Muscle of leg (tissue), 11 donors: Measurements from ENCODE around the gene FREM1. TPM values are rescaled to one million over a fixed set of nuclear protein-coding genes. Genes with fewer than 3 reads are reported as not detected.

Experiments
- DNase-seq: peaks from one replicate; pipeline ENCODE4 v3.0.0; 2013
- H3K27ac ChIP-seq: one replicate; pipeline ENCODE4 v1.5.1; 2013; ENCODE audit warnings: mild to moderate bottlenecking, low read length, control low read depth
- H3K27me3 ChIP-seq: one replicate; pipeline ENCODE4 v1.6.1; 2013; ENCODE audit warnings: low read length; ENCODE audit not compliant: control insufficient read depth, insufficient read depth
- H3K36me3 ChIP-seq: one replicate; pipeline ENCODE4 v1.6.1; 2013; ENCODE audit warnings: low read length; ENCODE audit not compliant: control insufficient read depth, insufficient read depth
- H3K4me1 ChIP-seq: one replicate; pipeline ENCODE4 v1.6.1; 2013; ENCODE audit warnings: low read length; ENCODE audit not compliant: control insufficient read depth, insufficient read depth
- H3K4me3 ChIP-seq: one replicate; pipeline ENCODE4 v1.5.1; 2013; ENCODE audit warnings: low read length, control low read depth
- H3K9me3 ChIP-seq: replicated peaks from 2 replicates; pipeline ENCODE4 v1.6.1; 2013; ENCODE audit warnings: low read depth, low read length; ENCODE audit not compliant: control insufficient read depth
- WGBS: methylation state at CpG from one replicate; pipeline ENCODE4 v1.1.5; 2013; ENCODE audit warnings: missing lambda C conversion rate; ENCODE audit not compliant: insufficient coverage; 5-methylcytosine and 5-hydroxymethylcytosine counted together
- polyA plus RNA-seq, 8 donors: library from polyadenylated mRNA; unstranded; fragments of 120-200 nt; gene quantifications; one replicate each; pipeline versions ENCODE4 v1.2.1 to v1.2.3, GENCODE V29; 2013; ENCODE audit warnings: inconsistent platforms in 1 of 8, low replicate concordance in 1 of 8; ENCODE audit not compliant: insufficient read length in 8 of 8, insufficient read depth in 1 of 8
- total RNA-seq: library from RNA; stranded (reverse); fragments of 120-200 nt; gene quantifications from one replicate; pipeline ENCODE4 v1.2.4, GENCODE V29; 2013

Gene FREM1
- total and polyA plus RNA-seq, 9 donors = 18.8 to 31.1 (median 24.1) TPM

GRCh38 chr9:14779566-14780022, 130.6 kb downstream of the FREM1 start:
- Histone ChIP-seq H3K4me3 (no peak overlapping the region), H3K4me1 (peaks cover 21% of the 10 kb centered on the region), H3K36me3 (peaks cover 5% of the 10 kb centered on the region), H3K27me3 (no peaks in the 10 kb centered on the region), H3K27ac (peak overlapping the region; percentile 95), H3K9me3 (no peaks in the 10 kb centered on the region)
- WGBS = 73% methylated on average over 9 of the region's 11 CpGs
- peak; percentile 90 for DNase-seq

- peak overlapping the region; percentile 95 for H3K27ac ChIP-seq
- DNase-seq = no peak
- no peak overlapping the region for H3K4me3 ChIP-seq
- no peaks in the 10 kb centered on the region for H3K27me3 ChIP-seq
- H3K36me3 ChIP-seq = peaks cover 2% of the 10 kb centered on the region
- no CpG with 5 or more reads among the region's 6 CpGs for WGBS
- peaks cover 18% of the 10 kb centered on the region for H3K4me1 ChIP-seq
- no peaks in the 10 kb centered on the region for H3K9me3 ChIP-seq
Observed at GRCh38 chr9:14778565-14778964, 131.7 kb downstream of the FREM1 start.

- DNase-seq = no peak
- Histone ChIP-seq H3K9me3 (no peaks in the 10 kb centered on the region), H3K27ac (no peak overlapping the region), H3K4me1 (peaks cover 10% of the 10 kb centered on the region), H3K4me3 (no peak overlapping the region), H3K27me3 (no peaks in the 10 kb centered on the region), H3K36me3 (peaks cover 2% of the 10 kb centered on the region)
- 100% methylated on average over 3 of the region's 7 CpGs for WGBS
Observed at GRCh38 chr9:14775917-14776316, 134.3 kb downstream of the FREM1 start.

GRCh38 chr9:14770592-14770991, 139.6 kb downstream of the FREM1 start:
- 85% methylated on average over 7 of the region's 7 CpGs for WGBS
- DNase-seq = no peak
- Histone ChIP-seq H3K27ac (no peak overlapping the region), H3K4me3 (no peak overlapping the region), H3K27me3 (no peaks in the 10 kb centered on the region), H3K36me3 (peaks cover 4% of the 10 kb centered on the region), H3K4me1 (peaks cover 2% of the 10 kb centered on the region), H3K9me3 (no peaks in the 10 kb centered on the region)

GRCh38 chr9:14769230-14769571, 141.0 kb downstream of the FREM1 start:
- peak; percentile 85 for DNase-seq

GRCh38 chr9:14768405-14769229, 141.6 kb downstream of the FREM1 start:
- H3K27me3 ChIP-seq = no peaks in the 10 kb centered on the region
- DNase-seq = peak; percentile 94
- H3K27ac ChIP-seq = peak overlapping the region; percentile 33
- WGBS = no CpG with 5 or more reads among the region's 8 CpGs
- peaks cover 2% of the 10 kb centered on the region for H3K4me1 ChIP-seq
- H3K36me3 ChIP-seq = peaks cover 9% of the 10 kb centered on the region
- no peak overlapping the region for H3K4me3 ChIP-seq
- no peaks in the 10 kb centered on the region for H3K9me3 ChIP-seq

More at GRCh38 chr9:14769230-14769571, 141.0 kb downstream of the FREM1 start:
- no peak overlapping the region for H3K4me3 ChIP-seq
- no peaks in the 10 kb centered on the region for H3K27me3 ChIP-seq
- H3K4me1 ChIP-seq = peaks cover 2% of the 10 kb centered on the region
- WGBS = no CpG with 5 or more reads among the region's 3 CpGs
- no peaks in the 10 kb centered on the region for H3K9me3 ChIP-seq
- H3K36me3 ChIP-seq = peaks cover 9% of the 10 kb centered on the region
- H3K27ac ChIP-seq = no peak overlapping the region

- Histone ChIP-seq H3K4me3 (no peak overlapping the region), H3K9me3 (no peaks in the 10 kb centered on the region)
- WGBS = 83% methylated on average over 6 of the region's 6 CpGs
Observed at GRCh38 chr9:14766299-14766698, 143.9 kb downstream of the FREM1 start.

GRCh38 chr9:14761584-14761983, 148.6 kb downstream of the FREM1 start:
- Histone ChIP-seq H3K36me3 (peaks cover 15% of the 10 kb centered on the region), H3K27me3 (no peaks in the 10 kb centered on the region), H3K9me3 (no peaks in the 10 kb centered on the region), H3K4me1 (no peaks in the 10 kb centered on the region), H3K27ac (no peak overlapping the region), H3K4me3 (no peak overlapping the region)
- no peak for DNase-seq
- WGBS = no CpG with 5 or more reads among the region's 2 CpGs

More at GRCh38 chr9:14766299-14766698, 143.9 kb downstream of the FREM1 start:
- peak; percentile 41 for DNase-seq
- Histone ChIP-seq H3K36me3 (peaks cover 9% of the 10 kb centered on the region), H3K4me1 (peaks cover 2% of the 10 kb centered on the region), H3K27me3 (no peaks in the 10 kb centered on the region), H3K27ac (no peak overlapping the region)

GRCh38 chr9:14760060-14760459, 150.2 kb downstream of the FREM1 start:
- no peaks in the 10 kb centered on the region for H3K4me1 ChIP-seq
- no peak overlapping the region for H3K4me3 ChIP-seq
- no peak for DNase-seq
- H3K36me3 ChIP-seq = peaks cover 14% of the 10 kb centered on the region
- H3K27ac ChIP-seq = no peak overlapping the region
- no peaks in the 10 kb centered on the region for H3K9me3 ChIP-seq
- no peaks in the 10 kb centered on the region for H3K27me3 ChIP-seq
- WGBS = no CpG with 5 or more reads among the region's 1 CpG

- Histone ChIP-seq H3K27ac (no peak overlapping the region), H3K4me1 (peaks cover 5% of the 10 kb centered on the region), H3K36me3 (peaks cover 17% of the 10 kb centered on the region), H3K4me3 (no peak overlapping the region), H3K27me3 (no peaks in the 10 kb centered on the region), H3K9me3 (no peaks in the 10 kb centered on the region)
- WGBS = no CpG with 5 or more reads among the region's 1 CpG
- peak; percentile 82 for DNase-seq
Observed at GRCh38 chr9:14756291-14756690, 153.9 kb downstream of the FREM1 start.
